Measurements from ENCODE around the gene PSME1.

The PSME1 gene

GRCh38 chr14:24176599-24176998 lies 40.6 kb downstream of the PSME1 start:
- Mint-ChIP-seq H3K4me1 (peaks cover 35% of the 10 kb centered on the region), H3K36me3 (ENCODE audit: low read depth) (peaks cover 42% of the 10 kb centered on the region), H3K4me3 (no peak overlapping the region), H3K27me3 (ENCODE audit: low read depth, poor library complexity) (peaks cover 7% of the 10 kb centered on the region), H3K27ac (peak overlapping the region; percentile 90), H3K9me3 (no peaks in the 10 kb centered on the region)
- no peak for DNase-seq
- no peak for TF ChIP-seq CTCF (IDR thresholded peaks at IDR 0.05)

GRCh38 chr14:24177041-24177825 lies 41.2 kb downstream of the PSME1 start:
- Mint-ChIP-seq H3K9me3 (no peaks in the 10 kb centered on the region), H3K4me1 (peaks cover 31% of the 10 kb centered on the region), H3K4me3 (no peak overlapping the region), H3K27me3 (ENCODE audit: low read depth, poor library complexity) (peaks cover 5% of the 10 kb centered on the region), H3K36me3 (ENCODE audit: low read depth) (peaks cover 42% of the 10 kb centered on the region), H3K27ac (peak overlapping the region; percentile 90)
- DNase-seq, result no peak
- TF ChIP-seq CTCF (IDR thresholded peaks at IDR 0.05), result no peak

GRCh38 chr14:24177891-24178290 lies 41.9 kb downstream of the PSME1 start:
- H3K4me1 Mint-ChIP-seq, result peaks cover 28% of the 10 kb centered on the region
- no peaks in the 10 kb centered on the region for H3K9me3 Mint-ChIP-seq
- H3K4me3 Mint-ChIP-seq, result no peak overlapping the region

DNA sequence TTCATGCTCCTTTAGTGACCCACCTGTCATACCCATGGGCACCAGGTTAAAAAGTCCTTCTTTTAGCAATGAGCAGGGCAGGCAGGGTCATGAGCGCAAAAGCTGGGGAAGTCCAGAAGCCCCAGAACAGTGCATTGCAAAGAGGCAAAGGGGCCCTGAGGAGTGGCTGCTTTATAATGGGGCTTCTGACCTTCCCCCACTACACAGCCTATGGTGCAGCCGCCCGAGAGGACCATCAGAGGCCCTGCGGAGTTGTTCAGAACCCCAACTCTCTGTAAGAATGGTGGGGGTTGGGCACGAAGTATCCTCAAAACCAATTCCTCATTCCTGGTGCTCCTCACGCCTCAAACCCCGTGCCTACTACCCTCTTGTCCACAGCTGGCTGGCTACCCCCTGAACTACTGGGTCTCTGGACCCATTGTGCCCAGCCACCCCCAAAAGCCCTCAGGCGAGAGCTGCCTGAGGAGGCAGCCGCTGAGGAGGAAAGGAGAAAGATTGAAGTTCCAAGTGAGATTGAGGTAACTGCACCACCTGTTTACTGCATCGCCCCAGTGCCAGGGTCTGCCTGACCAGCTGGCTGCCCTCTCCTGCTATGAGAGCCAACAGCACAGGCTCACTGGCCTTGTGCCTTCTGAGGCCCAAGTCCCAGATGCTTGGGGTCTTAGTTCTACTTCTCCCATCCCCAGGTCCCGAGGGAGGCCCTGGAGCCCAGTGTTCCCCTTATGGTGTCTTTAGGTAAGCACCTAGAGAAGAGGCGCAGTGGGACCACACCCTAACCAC lies 42.6 kb downstream of the PSME1 start:
- no peak for TF ChIP-seq CTCF (IDR thresholded peaks at IDR 0.05)
- H3K27me3 Mint-ChIP-seq (ENCODE audit: low read depth, poor library complexity), result no peaks in the 10 kb centered on the region
- H3K27ac Mint-ChIP-seq, result peak overlapping the region; percentile 75
- peaks cover 21% of the 10 kb centered on the region for H3K4me1 Mint-ChIP-seq
- DNase-seq, result no peak
- peaks cover 34% of the 10 kb centered on the region for H3K36me3 Mint-ChIP-seq (ENCODE audit: low read depth)
- no peak overlapping the region for H3K4me3 Mint-ChIP-seq
- no peaks in the 10 kb centered on the region for H3K9me3 Mint-ChIP-seq

More at GRCh38 chr14:24177891-24178290, 41.9 kb downstream of the PSME1 start:
- no peak for TF ChIP-seq CTCF (IDR thresholded peaks at IDR 0.05)
- Mint-ChIP-seq H3K27ac (peak overlapping the region; percentile 82), H3K36me3 (ENCODE audit: low read depth) (peaks cover 41% of the 10 kb centered on the region), H3K27me3 (ENCODE audit: low read depth, poor library complexity) (peaks cover 1% of the 10 kb centered on the region)
- no peak for DNase-seq

GRCh38 chr14:24179294-24179960 lies 43.4 kb downstream of the PSME1 start:
- H3K4me3 Mint-ChIP-seq, result no peak overlapping the region
- no peak for DNase-seq
- no peaks in the 10 kb centered on the region for H3K27me3 Mint-ChIP-seq (ENCODE audit: low read depth, poor library complexity)
- H3K4me1 Mint-ChIP-seq, result peaks cover 16% of the 10 kb centered on the region
- no peaks in the 10 kb centered on the region for H3K9me3 Mint-ChIP-seq
- peaks cover 29% of the 10 kb centered on the region for H3K36me3 Mint-ChIP-seq (ENCODE audit: low read depth)
- H3K27ac Mint-ChIP-seq, result peak overlapping the region; percentile 93
- no peak for TF ChIP-seq CTCF (IDR thresholded peaks at IDR 0.05)

Data from nephron progenitor cell (in vitro differentiated cells).